IMR-90 (cell line): Measurements from ENCODE around the gene GRID1.

Source experiments
- BHLHE40 ChIP-seq: fragments of 150-350 bp; IDR thresholded peaks from 2 replicates; pipeline ENCODE4 v1.6.1; 2016; ENCODE audit warnings: mild to moderate bottlenecking, low read depth, low read length
- CEBPB ChIP-seq: IDR thresholded peaks from 2 replicates; pipeline ENCODE4 v1.6.1; 2012; ENCODE audit warnings: low read depth, low read length, improper control_type of control experiment
- CTCF ChIP-seq: conservative IDR thresholded peaks from 2 replicates; pipeline ENCODE4 v1.5.1; 2012; ENCODE audit warnings: mild to moderate bottlenecking, low read depth, low read length, improper control_type of control experiment
- FOS ChIP-seq: fragments of 150-350 bp; IDR thresholded peaks from 2 replicates; pipeline ENCODE4 v1.6.1; 2016; ENCODE audit warnings: low read depth, low read length
- MAFK ChIP-seq: IDR thresholded peaks from 2 replicates; pipeline ENCODE4 v1.6.1; 2012; ENCODE audit warnings: low read depth, low read length, improper control_type of control experiment
- NFE2L2 ChIP-seq: fragments of 150-350 bp; IDR thresholded peaks from 2 replicates; pipeline ENCODE4 v1.6.1; 2016; ENCODE audit warnings: low read depth, mild to moderate bottlenecking, low read length
- POLR2A ChIP-seq: IDR thresholded peaks from 2 replicates; pipeline ENCODE4 v1.6.1; 2012; ENCODE audit warnings: mild to moderate bottlenecking, low read depth, low read length
- RCOR1 ChIP-seq: IDR thresholded peaks from 2 replicates; pipeline ENCODE4 v1.6.1; 2012; ENCODE audit warnings: mild to moderate bottlenecking, low read length, improper control_type of control experiment; ENCODE audit not compliant: insufficient replicate concordance
- RFX5 ChIP-seq: IDR thresholded peaks from 2 replicates; pipeline ENCODE4 v1.8.0; 2012; ENCODE audit warnings: low read depth, mild to moderate bottlenecking, low read length, moderate library complexity
- SMC3 ChIP-seq: fragments of 150-350 bp; IDR thresholded peaks from 2 replicates; pipeline ENCODE4 v1.6.1; 2016; ENCODE audit warnings: low read depth, mild to moderate bottlenecking, antibody characterized with exemption, low read length, moderate library complexity
- USF2 ChIP-seq: fragments of 150-350 bp; IDR thresholded peaks from 2 replicates; pipeline ENCODE4 v1.6.1; 2017; ENCODE audit warnings: mild to moderate bottlenecking, antibody characterized with exemption, low read length, low read depth

GRCh38 chr10:86167121-86167761 is 199.4 kb downstream of the GRID1 start:
- TF ChIP-seq POLR2A = no peak
- TF ChIP-seq NFE2L2 = no peak
- no peak for TF ChIP-seq RCOR1
- no peak for TF ChIP-seq CEBPB
- no peak for TF ChIP-seq FOS
- no peak for TF ChIP-seq CTCF
- no peak for TF ChIP-seq USF2
- TF ChIP-seq MAFK = no peak
- no peak for TF ChIP-seq SMC3
- no peak for TF ChIP-seq RFX5
- TF ChIP-seq BHLHE40 = no peak
